Measurements from ENCODE around the gene SATL1.

- no peak for TF ChIP-seq CTCF (IDR thresholded peaks at IDR 0.05; ENCODE audit: low read depth, low read length)
- TF ChIP-seq EZH2phosphoT487 (IDR thresholded peaks at IDR 0.05; ENCODE audit: low read depth) = no peak
Measured at GRCh38 chrX:85221361-85221760, 22.2 kb downstream of the SATL1 start.

All from OCI-LY3 (cell line).